Measurements from ENCODE around the gene RASSF8. TPM values are rescaled to one million over a fixed set of nuclear protein-coding genes. Genes with fewer than 3 reads are reported as not detected.
A peak's percentile ranks its signal among the peaks of the same experiment; 100 is the strongest.

Gene RASSF8
- total RNA-seq, 4 donors from 2014 or later: 93.2 to 127 (median 111) TPM

DNA sequence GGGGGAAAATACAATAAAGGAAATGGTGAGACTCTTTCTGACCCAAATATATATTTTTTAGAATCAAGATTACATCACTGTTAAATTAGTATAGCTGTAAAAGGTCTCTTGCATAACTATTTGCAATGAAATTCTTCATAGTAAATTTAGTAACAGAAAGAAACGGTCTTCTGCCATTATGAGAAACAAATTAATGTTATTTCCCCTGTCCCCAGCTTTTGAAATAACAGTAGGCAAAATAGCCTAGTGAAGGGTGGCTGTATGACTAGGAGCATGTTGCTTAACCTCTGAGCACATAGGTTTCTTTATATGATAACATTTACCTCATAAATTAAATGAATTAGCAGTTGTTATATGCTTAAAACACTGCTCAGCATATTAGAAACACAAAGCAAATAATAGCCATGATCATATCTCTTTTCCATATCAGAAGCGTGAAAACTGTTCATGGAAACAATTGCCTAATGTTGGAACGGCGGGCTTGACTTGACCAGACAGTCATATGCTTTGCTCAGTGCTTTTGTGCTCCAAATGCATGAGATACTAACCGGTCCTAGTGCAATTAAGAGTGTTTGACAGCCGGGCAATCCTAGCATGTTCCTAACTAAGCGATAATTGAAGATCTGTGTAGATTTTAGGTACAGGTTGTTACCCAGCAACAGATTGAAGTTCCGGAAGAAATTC is 142.3 kb downstream of the RASSF8 start:
- WGBS, 2 donors (ENCODE audit: low coverage in 1 of 2): 74 to 92% methylated on average over 8 of the region's 8 CpGs
- no peaks in the 10 kb centered on the region for H3K9me3 ChIP-seq
- no peak for ATAC-seq
- H3K4me3 ChIP-seq: no peak overlapping the region
- H3K27me3 ChIP-seq: no peaks in the 10 kb centered on the region
- no peak overlapping the region for H3K27ac ChIP-seq
- H3K4me1 ChIP-seq: peaks cover 0 to 8% (median 0%) of the 10 kb centered on the region in 3 donors
- no peaks in the 10 kb centered on the region for H3K36me3 ChIP-seq
- TF ChIP-seq EP300 (IDR thresholded peaks at IDR 0.05) (no peak), POLR2A (IDR thresholded peaks at IDR 0.05) (no peak), POLR2AphosphoS5 (IDR thresholded peaks at IDR 0.05) (no peak)
- TF ChIP-seq, protein P1, sequence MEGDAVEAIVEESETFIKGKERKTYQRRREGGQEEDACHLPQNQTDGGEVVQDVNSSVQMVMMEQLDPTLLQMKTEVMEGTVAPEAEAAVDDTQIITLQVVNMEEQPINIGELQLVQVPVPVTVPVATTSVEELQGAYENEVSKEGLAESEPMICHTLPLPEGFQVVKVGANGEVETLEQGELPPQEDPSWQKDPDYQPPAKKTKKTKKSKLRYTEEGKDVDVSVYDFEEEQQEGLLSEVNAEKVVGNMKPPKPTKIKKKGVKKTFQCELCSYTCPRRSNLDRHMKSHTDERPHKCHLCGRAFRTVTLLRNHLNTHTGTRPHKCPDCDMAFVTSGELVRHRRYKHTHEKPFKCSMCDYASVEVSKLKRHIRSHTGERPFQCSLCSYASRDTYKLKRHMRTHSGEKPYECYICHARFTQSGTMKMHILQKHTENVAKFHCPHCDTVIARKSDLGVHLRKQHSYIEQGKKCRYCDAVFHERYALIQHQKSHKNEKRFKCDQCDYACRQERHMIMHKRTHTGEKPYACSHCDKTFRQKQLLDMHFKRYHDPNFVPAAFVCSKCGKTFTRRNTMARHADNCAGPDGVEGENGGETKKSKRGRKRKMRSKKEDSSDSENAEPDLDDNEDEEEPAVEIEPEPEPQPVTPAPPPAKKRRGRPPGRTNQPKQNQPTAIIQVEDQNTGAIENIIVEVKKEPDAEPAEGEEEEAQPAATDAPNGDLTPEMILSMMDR (IDR thresholded peaks at IDR 0.05): no peak

DNA sequence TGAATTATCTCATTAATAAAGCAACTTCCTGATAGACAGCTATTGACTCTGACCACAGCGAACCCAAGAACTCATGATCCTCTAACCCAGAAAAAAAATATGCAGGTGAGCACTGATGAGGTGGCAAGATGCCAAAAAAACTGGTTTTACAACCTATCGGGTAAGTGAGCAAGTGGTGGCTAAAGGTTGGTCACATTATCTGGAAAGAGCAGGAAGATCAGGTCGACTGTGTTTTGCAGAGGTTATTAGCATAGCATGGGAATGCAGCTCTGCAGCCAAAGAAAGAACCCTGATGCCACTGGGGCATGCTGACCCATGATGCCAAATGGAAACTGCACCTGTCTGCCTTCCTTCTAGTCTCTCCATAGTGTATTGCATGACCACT is 142.9 kb downstream of the RASSF8 start:
- H3K9me3 ChIP-seq: no peaks in the 10 kb centered on the region
- no peaks in the 10 kb centered on the region for H3K27me3 ChIP-seq
- 61 to 68% methylated on average over 3 of the region's 3 CpGs for WGBS, 2 donors (ENCODE audit: low coverage in 1 of 2)
- no peak overlapping the region for H3K27ac ChIP-seq
- H3K36me3 ChIP-seq: no peaks in the 10 kb centered on the region
- no peak for ATAC-seq
- no peak overlapping the region for H3K4me3 ChIP-seq
- H3K4me1 ChIP-seq: peaks cover 0 to 8% (median 0%) of the 10 kb centered on the region in 3 donors
- TF ChIP-seq POLR2AphosphoS5 (IDR thresholded peaks at IDR 0.05) (no peak), POLR2A (IDR thresholded peaks at IDR 0.05) (no peak), EP300 (IDR thresholded peaks at IDR 0.05) (no peak)
- TF ChIP-seq, protein P1 (IDR thresholded peaks at IDR 0.05): no peak

DNA sequence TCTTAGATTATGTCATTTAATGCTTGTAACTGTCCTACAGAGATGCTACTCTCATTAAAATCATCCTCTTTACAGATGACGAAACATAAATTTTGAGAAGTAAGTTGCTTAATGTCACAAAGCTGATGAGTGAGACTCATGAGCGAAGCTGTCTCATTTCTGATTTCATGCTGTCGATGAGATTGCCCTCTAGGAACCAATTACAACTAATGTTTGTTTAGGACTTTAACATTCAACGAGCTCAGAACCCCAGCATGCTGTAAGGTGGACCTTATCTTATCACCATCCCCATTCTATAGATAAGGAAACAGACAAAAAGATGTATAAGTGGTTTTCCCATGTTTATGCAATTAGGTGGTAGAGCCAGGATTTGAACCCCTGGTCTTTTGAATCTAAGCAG is 143.3 kb downstream of the RASSF8 start:
- Histone ChIP-seq H3K4me1 (peaks cover 0 to 8% (median 0%) of the 10 kb centered on the region in 3 donors), H3K9me3 (no peaks in the 10 kb centered on the region), H3K27me3 (no peaks in the 10 kb centered on the region), H3K27ac (no peak overlapping the region), H3K4me3 (no peak overlapping the region), H3K36me3 (no peaks in the 10 kb centered on the region)
- 69 to 90% methylated on average over 4 of the region's 4 CpGs for WGBS, 2 donors (ENCODE audit: low coverage in 1 of 2)
- TF ChIP-seq EP300 (IDR thresholded peaks at IDR 0.05) (no peak), POLR2A (IDR thresholded peaks at IDR 0.05) (no peak), POLR2AphosphoS5 (IDR thresholded peaks at IDR 0.05) (no peak)
- TF ChIP-seq, protein P1 (IDR thresholded peaks at IDR 0.05): no peak
- no peak for ATAC-seq

- ATAC-seq: no peak
- Histone ChIP-seq H3K9me3 (no peaks in the 10 kb centered on the region), H3K4me3 (no peak overlapping the region), H3K27me3 (no peaks in the 10 kb centered on the region), H3K4me1 (no peaks in the 10 kb centered on the region), H3K27ac (peak overlapping the region in 2 of 4 donors; percentile 19 to 23), H3K36me3 (no peaks in the 10 kb centered on the region)
- TF ChIP-seq, protein P1 (IDR thresholded peaks at IDR 0.05): no peak
- TF ChIP-seq EP300 (IDR thresholded peaks at IDR 0.05) (no peak), POLR2AphosphoS5 (IDR thresholded peaks at IDR 0.05) (no peak), POLR2A (IDR thresholded peaks at IDR 0.05) (no peak)
- WGBS, 2 donors (ENCODE audit: low coverage in 1 of 2): 45 to 57% methylated on average over 5 of the region's 5 CpGs
Observed at GRCh38 chr12:26102953-26103352, 144.5 kb downstream of the RASSF8 start.

GRCh38 chr12:26106347-26106746 is 147.9 kb downstream of the RASSF8 start:
- Histone ChIP-seq H3K4me3 (no peak overlapping the region), H3K36me3 (no peaks in the 10 kb centered on the region), H3K9me3 (no peaks in the 10 kb centered on the region), H3K27ac (no peak overlapping the region), H3K4me1 (peaks cover 0 to 18% (median 0%) of the 10 kb centered on the region in 3 donors), H3K27me3 (no peaks in the 10 kb centered on the region)
- TF ChIP-seq POLR2AphosphoS5 (IDR thresholded peaks at IDR 0.05) (no peak), POLR2A (IDR thresholded peaks at IDR 0.05) (no peak), EP300 (IDR thresholded peaks at IDR 0.05) (no peak)
- TF ChIP-seq, protein P1 (IDR thresholded peaks at IDR 0.05): no peak
- no peak for ATAC-seq
- 38 to 76% methylated on average over 2 to 3 of the region's 4 CpGs for WGBS, 2 donors (ENCODE audit: low coverage in 1 of 2)
